IMR-90 (cell line): ENCODE measurements around the gene LTB4R2. TPM values are rescaled to one million over a fixed set of nuclear protein-coding genes. Genes with fewer than 3 reads are reported as not detected.

Experiments used
- ATAC-seq: fragments of 200-7000 bp; cut with Tn5 transposase; 2 replicates; pipeline ENCODE4 v1.9.1; 2020; ENCODE audit warnings: low read depth, mild to moderate bottlenecking, moderate library complexity
- BruUV-seq: library from RNA; stranded (reverse); fragments of 400-500 nt; replicated peaks from 2 replicates; lab custom pipeline; 2021; lab: Mats Ljungman, UMichigan
- CTCF ChIA-PET: fragments of 300-600 bp; formaldehyde crosslinking; extraction: SDS; loops from one replicate; lab custom pipeline; 2021; ENCODE audit warnings: antibody characterized with exemption; lab: Yijun Ruan, JAX
- POLR2A ChIA-PET: fragments of 300-600 bp; sonication (Branson Sonifier 250); formaldehyde crosslinking; loops from one replicate; lab custom pipeline; 2022; ENCODE audit warnings: antibody characterized with exemption; ENCODE audit not compliant: unreplicated experiment; lab: Charles Lee
- DNase-seq: peaks from one replicate; pipeline ENCODE4 v3.0.0; 2013
- H2AFZ ChIP-seq: replicated peaks from 2 replicates; pipeline ENCODE3; 2013; ENCODE audit warnings: low read length, mild to moderate bottlenecking; ENCODE audit not compliant: poor library complexity
- H2AK5ac ChIP-seq: 2 replicates; pipeline ENCODE4 v1.6.1; 2013; ENCODE audit warnings: low read depth, low read length, inconsistent platforms
- H2AK9ac ChIP-seq: replicated peaks from 2 replicates; pipeline ENCODE3; 2013; ENCODE audit warnings: mild to moderate bottlenecking, low read depth, low read length, moderate library complexity; ENCODE audit not compliant: poor library complexity
- H2BK120ac ChIP-seq: 2 replicates; pipeline ENCODE4 v1.6.1; 2013; ENCODE audit warnings: low read depth, low read length, inconsistent platforms
- H2BK15ac ChIP-seq: 3 replicates; pipeline ENCODE4 v1.6.1; 2013; ENCODE audit warnings: low read depth, low read length, inconsistent platforms
- H2BK20ac ChIP-seq: 2 replicates; pipeline ENCODE4 v1.6.1; 2013; ENCODE audit warnings: low read depth, mild to moderate bottlenecking, inconsistent platforms, low read length, moderate library complexity
- H2BK5ac ChIP-seq: 2 replicates; pipeline ENCODE4 v1.6.1; 2013; ENCODE audit warnings: mild to moderate bottlenecking, low read depth, low read length, inconsistent platforms; ENCODE audit not compliant: poor library complexity, severe bottlenecking
- H3K14ac ChIP-seq: replicated peaks from 2 replicates; pipeline ENCODE4 v1.6.1; 2013; ENCODE audit warnings: low read depth, low read length, inconsistent platforms
- H3K18ac ChIP-seq: 2 replicates; pipeline ENCODE4 v1.6.1; 2013; ENCODE audit warnings: low read depth, low read length, control low read depth
- H3K23ac ChIP-seq: 2 replicates; pipeline ENCODE4 v1.6.1; 2013; ENCODE audit warnings: low read depth, low read length, inconsistent platforms
- H3K27ac ChIP-seq: 2 replicates; pipeline ENCODE4 v1.5.1; 2013; ENCODE audit warnings: mild to moderate bottlenecking, control low read depth, low read length; ENCODE audit not compliant: insufficient read depth
- H3K27me3 ChIP-seq: 2 replicates; pipeline ENCODE4 v1.6.1; 2013; ENCODE audit warnings: low read length; ENCODE audit not compliant: control insufficient read depth, insufficient read depth
- H3K36me3 ChIP-seq: 2 replicates; pipeline ENCODE4 v1.6.1; 2013; ENCODE audit warnings: low read length, mixed read lengths; ENCODE audit not compliant: control insufficient read depth, insufficient read depth
- H3K4ac ChIP-seq: 2 replicates; pipeline ENCODE4 v1.6.1; 2013; ENCODE audit warnings: low read depth, low read length, inconsistent platforms
- H3K4me1 ChIP-seq: 2 replicates; pipeline ENCODE4 v1.6.1; 2013; ENCODE audit warnings: low read length, mixed read lengths; ENCODE audit not compliant: control insufficient read depth, insufficient read depth
- H3K4me2 ChIP-seq: 2 replicates; pipeline ENCODE4 v1.6.1; 2013; ENCODE audit warnings: low read depth, mild to moderate bottlenecking, control low read depth, low read length, moderate library complexity
- H3K4me3 ChIP-seq: 2 replicates; pipeline ENCODE4 v1.5.1; 2013; ENCODE audit warnings: low read depth, mild to moderate bottlenecking, control low read depth, low read length, moderate library complexity; ENCODE audit not compliant: insufficient read depth
- H3K56ac ChIP-seq: 2 replicates; pipeline ENCODE4 v1.6.1; 2013; ENCODE audit warnings: low read length, inconsistent platforms; ENCODE audit not compliant: insufficient read depth; ENCODE audit errors: extremely low read depth
- H3K79me1 ChIP-seq, 2 experiments: 2 replicates each; pipeline ENCODE4 v1.6.1; 2013; ENCODE audit warnings: low read length in 2 of 2, inconsistent platforms in 1 of 2, low read depth in 1 of 2
- H3K9ac ChIP-seq: 2 replicates; pipeline ENCODE4 v1.6.1; 2013; ENCODE audit warnings: low read depth, low read length, control low read depth
- H3K9me1 ChIP-seq: 2 replicates; pipeline ENCODE4 v1.6.1; 2013; ENCODE audit warnings: low read length, inconsistent platforms; ENCODE audit not compliant: insufficient read depth
- H3K9me3 ChIP-seq: 2 replicates; pipeline ENCODE4 v1.6.1; 2013; ENCODE audit warnings: low read length; ENCODE audit not compliant: control insufficient read depth, insufficient read depth
- H4K20me1 ChIP-seq: 2 replicates; pipeline ENCODE4 v1.6.1; 2013; ENCODE audit warnings: low read length, inconsistent platforms; ENCODE audit not compliant: insufficient read depth
- H4K5ac ChIP-seq: 2 replicates; pipeline ENCODE4 v1.6.1; 2013; ENCODE audit warnings: mild to moderate bottlenecking, low read depth, low read length, control low read depth
- H4K8ac ChIP-seq, 2 experiments: 2 replicates each; pipeline ENCODE4 v1.6.1; 2013; ENCODE audit warnings: low read depth in 2 of 2, low read length in 2 of 2, control low read depth in 1 of 2, inconsistent platforms in 1 of 2
- H4K91ac ChIP-seq: 2 replicates; pipeline ENCODE4 v1.6.1; 2013; ENCODE audit warnings: low read depth, low read length, inconsistent platforms; ENCODE audit not compliant: insufficient read depth
- BHLHE40 ChIP-seq: fragments of 150-350 bp; IDR thresholded peaks from 2 replicates; pipeline ENCODE4 v1.6.1; 2016; ENCODE audit warnings: mild to moderate bottlenecking, low read depth, low read length
- CEBPB ChIP-seq: IDR thresholded peaks from 2 replicates; pipeline ENCODE4 v1.6.1; 2012; ENCODE audit warnings: low read depth, low read length, improper control_type of control experiment
- MAZ ChIP-seq: IDR thresholded peaks from 2 replicates; pipeline ENCODE4 v1.6.1; 2012; ENCODE audit warnings: low read depth, mild to moderate bottlenecking, low read length, improper control_type of control experiment, moderate library complexity, borderline replicate concordance
- MXI1 ChIP-seq: IDR thresholded peaks from 2 replicates; pipeline ENCODE4 v1.6.1; 2012; ENCODE audit warnings: low read depth, mild to moderate bottlenecking, low read length, moderate library complexity, borderline replicate concordance
- RAD21 ChIP-seq: IDR thresholded peaks from 2 replicates; pipeline ENCODE4 v1.6.1; 2012; ENCODE audit warnings: low read length, improper control_type of control experiment
- RCOR1 ChIP-seq: IDR thresholded peaks from 2 replicates; pipeline ENCODE4 v1.6.1; 2012; ENCODE audit warnings: mild to moderate bottlenecking, low read length, improper control_type of control experiment; ENCODE audit not compliant: insufficient replicate concordance
- RFX5 ChIP-seq: IDR thresholded peaks from 2 replicates; pipeline ENCODE4 v1.8.0; 2012; ENCODE audit warnings: low read depth, mild to moderate bottlenecking, low read length, moderate library complexity
- SMC3 ChIP-seq: fragments of 150-350 bp; IDR thresholded peaks from 2 replicates; pipeline ENCODE4 v1.6.1; 2016; ENCODE audit warnings: low read depth, mild to moderate bottlenecking, antibody characterized with exemption, low read length, moderate library complexity
- WGBS, 2 experiments: methylation state at CpG; one replicate each; pipeline versions ENCODE4 v1.1.5 to v1.1.7; 2013; ENCODE audit warnings: missing lambda C conversion rate in 2 of 2; ENCODE audit not compliant: insufficient read length in 1 of 2; ENCODE audit errors: extremely low coverage in 2 of 2; 5-methylcytosine and 5-hydroxymethylcytosine counted together
- dilution Hi-C: fragments of 300-500 bp; cut with HindIII; formaldehyde crosslinking; loops from one replicate; pipeline ENCODE4 v1.14.3; 2018; ENCODE audit warnings: low sequenced_read_pairs; ENCODE audit not compliant: unreplicated experiment
- in situ Hi-C: fragments of 300-500 bp; cut with MboI; formaldehyde crosslinking; loops from 3 replicates; pipeline ENCODE4 v1.14.3; 2019; ENCODE audit warnings: low sequenced_read_pairs, inconsistent platforms, mixed read lengths
- intact Hi-C: fragments of 100-400 bp; cut with micrococcal nuclease; formaldehyde crosslinking; loops from 2 replicates; pipeline ENCODE4 v1.10.0; 2022
- polyA plus RNA-seq, 3 experiments: library from polyadenylated mRNA; depleted of rRNA; stranded (reverse); fragments of >200 nt; gene quantifications; 2 replicates each; pipeline ENCODE4 v1.2.3, GENCODE V29; 2012; ENCODE audit warnings: low replicate concordance in 1 of 3
- total RNA-seq: library from RNA; depleted of rRNA; stranded (reverse); fragments of >200 nt; gene quantifications from 2 replicates; pipeline ENCODE4 v1.2.3, GENCODE V29; 2012
- TF ChIP-seq, protein P1 (sequence below): conservative IDR thresholded peaks from 2 replicates; pipeline ENCODE4 v1.5.1; 2012; ENCODE audit warnings: mild to moderate bottlenecking, low read depth, low read length, improper control_type of control experiment

The LTB4R2 gene
- total and polyA plus RNA-seq, 2 of the 4 experiments (the other 2 are of a cell fraction): 0.72 to 1.7 TPM

DNA sequence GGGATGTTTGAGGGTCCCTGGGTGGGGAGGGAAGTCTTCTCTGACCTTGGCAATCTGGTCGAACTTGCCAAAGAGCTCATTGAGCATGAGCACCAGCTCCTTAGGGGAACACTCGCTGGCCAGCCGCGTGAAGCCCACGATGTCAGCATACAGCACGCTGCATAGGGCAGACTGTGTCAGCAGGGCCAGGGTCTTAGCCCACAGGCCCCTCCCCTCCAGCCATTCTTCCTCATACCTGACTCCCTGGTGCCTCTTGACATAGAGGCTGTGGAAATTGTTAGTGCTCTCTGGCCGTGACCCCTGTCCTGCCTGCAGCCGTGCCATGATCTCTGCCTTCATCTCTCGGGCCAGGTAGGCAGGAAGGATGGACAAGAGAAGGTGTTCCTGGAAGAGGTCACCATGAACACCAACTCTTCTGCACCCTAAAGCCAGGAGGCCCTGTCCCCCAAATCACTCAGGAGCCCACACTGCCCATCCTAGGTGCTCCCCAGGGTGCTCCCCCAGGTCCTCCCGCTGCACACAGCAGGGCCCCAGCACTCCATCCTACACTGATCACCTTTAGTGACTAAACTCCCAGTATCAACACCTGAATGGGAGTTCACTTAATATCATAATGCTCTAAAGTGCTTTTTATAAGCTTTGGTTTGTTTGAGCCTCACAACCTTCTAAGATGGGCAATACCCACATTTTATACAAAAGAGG lies 21.2 kb downstream of the LTB4R2 start:
- H4K91ac ChIP-seq: no peak overlapping the region
- no peaks in the 10 kb centered on the region for H3K9me3 ChIP-seq
- no peak overlapping the region for H2BK20ac ChIP-seq
- H3K56ac ChIP-seq: no peak overlapping the region
- H3K18ac ChIP-seq: no peak overlapping the region
- no peak overlapping the region for H4K8ac ChIP-seq
- in situ Hi-C loops (loop anchor here (5.0 kb wide), 1 partner anchor 106 kb away; no protein-coding TSS in a partner anchor), intact Hi-C loops (no loop called here), dilution Hi-C loops (no loop called here)
- H3K9me1 ChIP-seq: no peaks in the 10 kb centered on the region; the same call in 1 of the 2 replicates
- H3K27ac ChIP-seq: no peak overlapping the region
- no peaks in the 10 kb centered on the region for H3K79me1 ChIP-seq
- no peak overlapping the region for H3K23ac ChIP-seq
- no peak overlapping the region for H3K14ac ChIP-seq
- no peak overlapping the region for H2BK120ac ChIP-seq
- POLR2A ChIA-PET: no interaction called here
- peaks cover 34% of the 10 kb centered on the region for H3K27me3 ChIP-seq
- H2AK5ac ChIP-seq: no peak overlapping the region
- H3K4me1 ChIP-seq: peaks cover 3% of the 10 kb centered on the region; the same call in 1 of the 2 replicates
- H3K36me3 ChIP-seq: no peaks in the 10 kb centered on the region
- H3K4ac ChIP-seq: no peak overlapping the region
- H3K4me3 ChIP-seq: no peak overlapping the region
- ATAC-seq: no peak
- no peak overlapping the region for H2AK9ac ChIP-seq
- WGBS, 2 experiments: 79% methylated on average over 5 of the region's 10 CpGs; no CpG with 5 or more reads in 1 of the 2 experiments
- TF ChIP-seq RCOR1: no peak
- no peak for TF ChIP-seq MXI1
- TF ChIP-seq CEBPB: no peak
- no peak for TF ChIP-seq RAD21
- TF ChIP-seq RFX5: no peak
- TF ChIP-seq, protein P1, sequence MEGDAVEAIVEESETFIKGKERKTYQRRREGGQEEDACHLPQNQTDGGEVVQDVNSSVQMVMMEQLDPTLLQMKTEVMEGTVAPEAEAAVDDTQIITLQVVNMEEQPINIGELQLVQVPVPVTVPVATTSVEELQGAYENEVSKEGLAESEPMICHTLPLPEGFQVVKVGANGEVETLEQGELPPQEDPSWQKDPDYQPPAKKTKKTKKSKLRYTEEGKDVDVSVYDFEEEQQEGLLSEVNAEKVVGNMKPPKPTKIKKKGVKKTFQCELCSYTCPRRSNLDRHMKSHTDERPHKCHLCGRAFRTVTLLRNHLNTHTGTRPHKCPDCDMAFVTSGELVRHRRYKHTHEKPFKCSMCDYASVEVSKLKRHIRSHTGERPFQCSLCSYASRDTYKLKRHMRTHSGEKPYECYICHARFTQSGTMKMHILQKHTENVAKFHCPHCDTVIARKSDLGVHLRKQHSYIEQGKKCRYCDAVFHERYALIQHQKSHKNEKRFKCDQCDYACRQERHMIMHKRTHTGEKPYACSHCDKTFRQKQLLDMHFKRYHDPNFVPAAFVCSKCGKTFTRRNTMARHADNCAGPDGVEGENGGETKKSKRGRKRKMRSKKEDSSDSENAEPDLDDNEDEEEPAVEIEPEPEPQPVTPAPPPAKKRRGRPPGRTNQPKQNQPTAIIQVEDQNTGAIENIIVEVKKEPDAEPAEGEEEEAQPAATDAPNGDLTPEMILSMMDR: no peak
- TF ChIP-seq SMC3: no peak
- TF ChIP-seq BHLHE40: no peak
- TF ChIP-seq MAZ: no peak
- CTCF ChIA-PET: interaction anchor here (0.7 to 5.6 kb wide), 2 partner anchors 100 to 106 kb away, joined by 3 to 63 read pairs; partner anchors contain the start of genes CBLN3 and KHNYN
- no peak overlapping the region for H2AFZ ChIP-seq
- H4K5ac ChIP-seq: no peak overlapping the region
- H2BK15ac ChIP-seq: no peak overlapping the region
- no peak overlapping the region for H3K4me2 ChIP-seq
- no TSS peak for BruUV-seq
- no peak overlapping the region for H3K9ac ChIP-seq
- H2BK5ac ChIP-seq: no peak overlapping the region
- DNase-seq: no peak
- no peaks in the 10 kb centered on the region for H4K20me1 ChIP-seq
